ENCODE results near the gene ST8SIA5. TPM values are rescaled to one million over a fixed set of nuclear protein-coding genes. Genes with fewer than 3 reads are reported as not detected.

Gene ST8SIA5
- total RNA-seq, 4 donors from 2014 or later, result under 0.01 TPM; not detected in 3

- TF ChIP-seq, protein P1, sequence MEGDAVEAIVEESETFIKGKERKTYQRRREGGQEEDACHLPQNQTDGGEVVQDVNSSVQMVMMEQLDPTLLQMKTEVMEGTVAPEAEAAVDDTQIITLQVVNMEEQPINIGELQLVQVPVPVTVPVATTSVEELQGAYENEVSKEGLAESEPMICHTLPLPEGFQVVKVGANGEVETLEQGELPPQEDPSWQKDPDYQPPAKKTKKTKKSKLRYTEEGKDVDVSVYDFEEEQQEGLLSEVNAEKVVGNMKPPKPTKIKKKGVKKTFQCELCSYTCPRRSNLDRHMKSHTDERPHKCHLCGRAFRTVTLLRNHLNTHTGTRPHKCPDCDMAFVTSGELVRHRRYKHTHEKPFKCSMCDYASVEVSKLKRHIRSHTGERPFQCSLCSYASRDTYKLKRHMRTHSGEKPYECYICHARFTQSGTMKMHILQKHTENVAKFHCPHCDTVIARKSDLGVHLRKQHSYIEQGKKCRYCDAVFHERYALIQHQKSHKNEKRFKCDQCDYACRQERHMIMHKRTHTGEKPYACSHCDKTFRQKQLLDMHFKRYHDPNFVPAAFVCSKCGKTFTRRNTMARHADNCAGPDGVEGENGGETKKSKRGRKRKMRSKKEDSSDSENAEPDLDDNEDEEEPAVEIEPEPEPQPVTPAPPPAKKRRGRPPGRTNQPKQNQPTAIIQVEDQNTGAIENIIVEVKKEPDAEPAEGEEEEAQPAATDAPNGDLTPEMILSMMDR (IDR thresholded peaks at IDR 0.05; ENCODE audit: low read depth), result no peak
These were observed 25.5 kb downstream of the ST8SIA5 start for GRCh38 chr18:46731316-46731715.

- TF ChIP-seq, protein P1 (IDR thresholded peaks at IDR 0.05; ENCODE audit: low read depth), result no peak
These were observed 28.5 kb downstream of the ST8SIA5 start for GRCh38 chr18:46728219-46728930.

GRCh38 chr18:46727177-46727576, 29.7 kb downstream of the ST8SIA5 start:
- TF ChIP-seq, protein P1 (IDR thresholded peaks at IDR 0.05; ENCODE audit: low read depth), result no peak

GRCh38 chr18:46725310-46725709, 31.5 kb downstream of the ST8SIA5 start:
- TF ChIP-seq, protein P1 (IDR thresholded peaks at IDR 0.05; ENCODE audit: low read depth), result no peak

DNA sequence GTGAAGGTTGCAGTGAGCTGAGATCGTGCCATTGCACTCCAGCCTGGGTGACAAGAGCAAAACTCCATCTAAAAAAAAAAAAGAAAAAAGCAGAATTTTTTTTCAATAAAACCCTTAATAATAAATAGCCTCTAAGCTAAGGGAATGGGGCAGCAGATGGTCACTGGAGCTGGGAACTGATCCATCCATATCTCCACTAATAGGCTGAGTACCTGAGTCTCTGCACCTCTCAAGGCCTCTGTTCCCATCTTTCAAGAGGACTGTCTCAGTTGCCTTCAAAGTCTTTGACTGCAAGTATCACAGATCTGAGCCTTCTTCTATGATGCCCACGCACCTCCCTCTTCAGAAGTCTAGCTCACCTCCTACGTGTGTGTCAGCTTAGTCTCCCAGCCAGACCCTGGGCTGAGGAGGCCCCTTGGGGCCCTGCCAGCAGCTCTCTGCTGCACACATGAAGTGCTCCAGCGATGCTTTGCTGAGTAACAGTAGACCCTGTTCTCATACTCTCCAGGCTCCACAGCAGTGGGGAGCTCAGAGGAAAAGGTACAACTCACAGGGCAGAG, 32.9 kb downstream of the ST8SIA5 start:
- TF ChIP-seq, protein P1 (IDR thresholded peaks at IDR 0.05; ENCODE audit: low read depth), result no peak

DNA sequence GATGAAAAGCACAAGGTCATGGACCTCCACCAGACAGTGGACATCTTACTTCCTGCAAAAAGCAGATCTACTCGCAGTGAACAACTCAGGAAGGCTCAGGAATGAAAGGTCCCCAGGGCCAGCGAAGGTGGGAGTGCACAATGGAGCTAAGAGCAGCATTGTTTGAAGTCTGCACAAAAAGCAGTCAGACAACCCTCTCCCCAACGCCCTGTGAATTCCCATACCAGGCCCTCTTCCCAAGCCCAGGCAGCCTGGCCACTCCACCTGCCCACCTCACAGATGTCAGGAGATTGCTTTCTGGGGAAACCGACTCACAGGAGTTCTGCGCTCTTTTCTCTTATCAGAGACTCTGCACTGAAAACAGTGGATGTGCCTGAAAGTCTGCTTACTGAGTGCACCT, 34.8 kb downstream of the ST8SIA5 start:
- TF ChIP-seq, protein P1 (IDR thresholded peaks at IDR 0.05; ENCODE audit: low read depth), result no peak

- TF ChIP-seq, protein P1 (IDR thresholded peaks at IDR 0.05; ENCODE audit: low read depth), result no peak
These were observed 35.5 kb downstream of the ST8SIA5 start for GRCh38 chr18:46721331-46721730.

Measured in subcutaneous adipose tissue (tissue), 4 donors.